ENCODE results near the gene FSIP1. TPM values are rescaled to one million over a fixed set of nuclear protein-coding genes. Genes with fewer than 3 reads are reported as not detected.

Gene FSIP1
- total RNA-seq, 6 donors from 2014 or later = 0.26 to 3.2 (median 0.79) TPM; not detected in 2

DNA sequence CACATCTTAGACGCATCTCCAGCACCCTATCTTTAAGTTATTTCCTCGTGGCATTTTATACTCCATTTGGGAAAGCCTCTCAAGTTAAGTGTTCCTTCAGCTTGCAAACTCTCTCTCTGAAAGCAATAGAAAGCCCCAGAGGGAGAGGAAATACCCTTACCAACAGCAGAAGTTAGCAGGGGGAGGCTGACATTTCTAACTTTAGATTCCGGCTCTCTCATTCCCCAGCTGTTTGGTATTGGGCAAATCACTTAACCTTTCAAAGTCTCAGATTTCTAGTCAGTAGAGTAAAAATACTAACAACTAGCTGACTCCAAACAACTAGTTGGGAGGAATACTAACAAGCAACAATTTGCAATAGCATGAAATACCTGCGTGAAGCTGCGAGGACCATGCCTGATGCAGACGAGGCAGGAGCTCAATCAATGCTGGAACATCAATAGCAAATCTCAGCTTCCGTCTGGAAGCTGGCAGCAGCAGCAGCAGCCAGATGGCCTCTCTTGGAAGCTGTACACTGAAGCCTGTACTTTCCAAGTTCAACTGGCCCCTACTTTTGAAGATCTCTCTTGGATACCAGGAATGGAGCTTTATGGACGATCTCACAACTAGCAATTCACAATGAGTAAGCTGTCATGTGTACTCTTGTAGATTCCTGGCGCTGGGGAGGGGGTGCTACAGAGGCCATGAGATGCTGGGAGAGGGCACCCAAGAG is 153.9 kb downstream of the FSIP1 start:
- no peaks in the 10 kb centered on the region for H3K36me3 ChIP-seq
- TF ChIP-seq, protein P1, sequence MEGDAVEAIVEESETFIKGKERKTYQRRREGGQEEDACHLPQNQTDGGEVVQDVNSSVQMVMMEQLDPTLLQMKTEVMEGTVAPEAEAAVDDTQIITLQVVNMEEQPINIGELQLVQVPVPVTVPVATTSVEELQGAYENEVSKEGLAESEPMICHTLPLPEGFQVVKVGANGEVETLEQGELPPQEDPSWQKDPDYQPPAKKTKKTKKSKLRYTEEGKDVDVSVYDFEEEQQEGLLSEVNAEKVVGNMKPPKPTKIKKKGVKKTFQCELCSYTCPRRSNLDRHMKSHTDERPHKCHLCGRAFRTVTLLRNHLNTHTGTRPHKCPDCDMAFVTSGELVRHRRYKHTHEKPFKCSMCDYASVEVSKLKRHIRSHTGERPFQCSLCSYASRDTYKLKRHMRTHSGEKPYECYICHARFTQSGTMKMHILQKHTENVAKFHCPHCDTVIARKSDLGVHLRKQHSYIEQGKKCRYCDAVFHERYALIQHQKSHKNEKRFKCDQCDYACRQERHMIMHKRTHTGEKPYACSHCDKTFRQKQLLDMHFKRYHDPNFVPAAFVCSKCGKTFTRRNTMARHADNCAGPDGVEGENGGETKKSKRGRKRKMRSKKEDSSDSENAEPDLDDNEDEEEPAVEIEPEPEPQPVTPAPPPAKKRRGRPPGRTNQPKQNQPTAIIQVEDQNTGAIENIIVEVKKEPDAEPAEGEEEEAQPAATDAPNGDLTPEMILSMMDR (IDR thresholded peaks at IDR 0.05) = no peak
- TF ChIP-seq EP300 (IDR thresholded peaks at IDR 0.05) (no peak), POLR2AphosphoS5 (IDR thresholded peaks at IDR 0.05) (no peak), POLR2A (IDR thresholded peaks at IDR 0.05) (no peak)
- 65 to 78% methylated on average over 5 to 9 of the region's 9 CpGs for WGBS, 2 donors
- H3K27ac ChIP-seq = peak overlapping the region; percentile 1 to 59 (median 41)
- H3K27me3 ChIP-seq = no peaks in the 10 kb centered on the region
- no peak for ATAC-seq (ENCODE audit: low FRiP score in 2 of 2)
- no peaks in the 10 kb centered on the region for H3K9me3 ChIP-seq
- no peak overlapping the region for H3K4me3 ChIP-seq
- DNase-seq = no peak
- H3K4me1 ChIP-seq = peaks cover 23 to 34% (median 31%) of the 10 kb centered on the region in 4 donors

- ATAC-seq (ENCODE audit: low FRiP score in 2 of 2) = no peak
- TF ChIP-seq EP300 (IDR thresholded peaks at IDR 0.05) = no peak
- TF ChIP-seq, protein P1 (IDR thresholded peaks at IDR 0.05) = peak in 1 of 6 experiments; percentile 32
- WGBS, 2 donors = 64 to 71% methylated on average over 5 of the region's 5 CpGs
- peaks cover 23 to 34% (median 31%) of the 10 kb centered on the region in 4 donors for H3K4me1 ChIP-seq
- peak overlapping the region; percentile 1 to 59 (median 16) for H3K27ac ChIP-seq
- H3K4me3 ChIP-seq = no peak overlapping the region
- no peaks in the 10 kb centered on the region for H3K9me3 ChIP-seq
- H3K36me3 ChIP-seq = no peaks in the 10 kb centered on the region
- no peak for DNase-seq
- H3K27me3 ChIP-seq = no peaks in the 10 kb centered on the region
These were observed 154.5 kb downstream of the FSIP1 start for GRCh38 chr15:39628144-39628508.

GRCh38 chr15:39627451-39628143 is 155.0 kb downstream of the FSIP1 start:
- peak overlapping the region in 3 of 4 donors; percentile 7 to 59 (median 24) for H3K27ac ChIP-seq
- TF ChIP-seq EP300 (IDR thresholded peaks at IDR 0.05) = no peak
- no peak for TF ChIP-seq POLR2A (IDR thresholded peaks at IDR 0.05)
- TF ChIP-seq, protein P1 (IDR thresholded peaks at IDR 0.05) = no peak
- no peak for TF ChIP-seq POLR2AphosphoS5 (IDR thresholded peaks at IDR 0.05)
- peaks cover 23 to 34% (median 31%) of the 10 kb centered on the region in 4 donors for H3K4me1 ChIP-seq
- H3K4me3 ChIP-seq = no peak overlapping the region
- ATAC-seq (ENCODE audit: low FRiP score in 2 of 2) (no peak), DNase-seq (no peak)
- 84 to 85% methylated on average over 3 of the region's 3 CpGs for WGBS, 2 donors
- H3K27me3 ChIP-seq = no peaks in the 10 kb centered on the region
- H3K9me3 ChIP-seq = no peaks in the 10 kb centered on the region
- H3K36me3 ChIP-seq = no peaks in the 10 kb centered on the region

- Histone ChIP-seq H3K9me3 (no peaks in the 10 kb centered on the region), H3K36me3 (no peaks in the 10 kb centered on the region), H3K27ac (peak overlapping the region in 3 of 4 donors; percentile 73 to 76 (median 75)), H3K27me3 (no peaks in the 10 kb centered on the region), H3K4me1 (peaks cover 23 to 34% (median 31%) of the 10 kb centered on the region in 4 donors), H3K4me3 (no peak overlapping the region)
- TF ChIP-seq POLR2AphosphoS5 (IDR thresholded peaks at IDR 0.05) = no peak
- TF ChIP-seq EP300 (IDR thresholded peaks at IDR 0.05) = no peak
- no peak for ATAC-seq (ENCODE audit: low FRiP score in 2 of 2)
- no peak for DNase-seq
These were observed 156.8 kb downstream of the FSIP1 start for GRCh38 chr15:39625856-39626255.

- WGBS, 2 donors = 61 to 89% methylated on average over 4 of the region's 4 CpGs
These were observed 157.2 kb downstream of the FSIP1 start for GRCh38 chr15:39625451-39625850.

More at GRCh38 chr15:39625451-39625850, 157.2 kb downstream of the FSIP1 start:
- Histone ChIP-seq H3K9me3 (no peaks in the 10 kb centered on the region), H3K27me3 (no peaks in the 10 kb centered on the region), H3K27ac (peak overlapping the region; percentile 49 to 76 (median 74)), H3K36me3 (no peaks in the 10 kb centered on the region), H3K4me3 (no peak overlapping the region), H3K4me1 (peaks cover 23 to 34% (median 31%) of the 10 kb centered on the region in 4 donors)
- TF ChIP-seq EP300 (IDR thresholded peaks at IDR 0.05) (no peak), POLR2A (IDR thresholded peaks at IDR 0.05) (no peak), POLR2AphosphoS5 (IDR thresholded peaks at IDR 0.05) (no peak)
- TF ChIP-seq, protein P1 (IDR thresholded peaks at IDR 0.05) = no peak
- DNase-seq (no peak), ATAC-seq (ENCODE audit: low FRiP score in 2 of 2) (no peak)

Data from upper lobe of left lung (tissue), 6 donors.